ENCODE measurements around the gene COL21A1.
"Not testable (repeated sequence)": the region's sequence is repeated elsewhere in the genome, so short reads cannot be mapped to it uniquely, and the experiment has no call there.

COL21A1 gene

GRCh38 chr6:56043761-56044160 is 203.6 kb downstream of the COL21A1 start:
- no peak for DNase-seq

GRCh38 chr6:56043076-56043475 is 204.3 kb downstream of the COL21A1 start:
- DNase-seq: no peak

DNA sequence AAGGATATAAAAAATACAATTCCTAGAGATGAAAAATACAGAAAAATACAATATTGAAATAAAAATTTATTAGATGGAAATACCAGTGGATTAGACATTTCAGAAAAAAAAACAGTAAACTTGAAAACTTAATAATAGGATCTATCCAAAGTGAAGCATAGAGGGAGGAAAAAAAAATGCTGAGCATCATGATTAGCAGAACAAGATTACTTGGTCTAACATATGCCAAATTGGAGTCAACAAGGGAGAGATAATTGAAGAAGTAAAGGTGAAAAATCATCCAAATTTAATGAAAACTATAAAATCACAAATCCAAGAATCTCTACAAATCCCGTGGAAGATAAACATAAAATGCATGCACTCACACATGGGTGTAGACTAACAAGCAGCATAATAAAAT is 205.8 kb downstream of the COL21A1 start:
- no peak for DNase-seq

DNA sequence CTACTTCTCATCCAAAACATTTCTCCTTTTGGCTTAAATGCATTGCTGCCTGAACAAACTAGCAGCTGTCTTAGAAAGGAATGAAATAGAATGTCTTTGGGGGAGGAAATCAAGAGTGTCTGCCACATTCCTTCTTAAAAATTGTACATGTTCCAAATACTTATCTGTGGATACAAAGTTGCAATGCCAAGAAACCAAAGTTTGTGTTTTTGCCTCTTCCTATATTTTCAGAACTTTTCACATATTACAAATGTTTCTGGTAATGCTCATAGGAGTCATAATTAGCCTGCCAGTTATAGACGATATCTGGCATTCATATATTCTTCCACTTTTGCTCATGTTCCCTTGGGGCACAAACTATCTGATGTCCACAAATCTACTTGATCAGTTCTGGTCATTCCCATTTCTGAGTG is 206.5 kb downstream of the COL21A1 start:
- DNase-seq: no peak

DNA sequence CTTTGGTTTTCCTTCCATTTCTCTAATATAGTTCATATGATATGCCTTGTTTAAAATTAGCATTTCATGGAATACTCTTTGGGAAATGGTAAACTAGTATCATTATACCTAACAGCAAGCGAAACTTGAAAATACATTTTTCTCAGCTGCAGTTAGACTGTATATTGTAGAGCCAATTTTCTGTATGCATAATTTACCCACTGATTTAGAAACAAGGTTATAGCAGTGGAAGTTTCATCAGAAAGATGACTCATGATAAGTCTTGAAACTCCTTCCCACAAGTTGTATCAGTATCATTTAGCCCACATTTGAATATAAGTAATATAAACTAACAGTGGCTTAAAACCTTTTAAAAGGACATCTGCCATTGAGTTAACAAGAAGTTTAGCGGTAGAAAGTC is 207.2 kb downstream of the COL21A1 start:
- no peak for DNase-seq

GRCh38 chr6:56038764-56039163 is 208.6 kb downstream of the COL21A1 start:
- no peak for DNase-seq

DNA sequence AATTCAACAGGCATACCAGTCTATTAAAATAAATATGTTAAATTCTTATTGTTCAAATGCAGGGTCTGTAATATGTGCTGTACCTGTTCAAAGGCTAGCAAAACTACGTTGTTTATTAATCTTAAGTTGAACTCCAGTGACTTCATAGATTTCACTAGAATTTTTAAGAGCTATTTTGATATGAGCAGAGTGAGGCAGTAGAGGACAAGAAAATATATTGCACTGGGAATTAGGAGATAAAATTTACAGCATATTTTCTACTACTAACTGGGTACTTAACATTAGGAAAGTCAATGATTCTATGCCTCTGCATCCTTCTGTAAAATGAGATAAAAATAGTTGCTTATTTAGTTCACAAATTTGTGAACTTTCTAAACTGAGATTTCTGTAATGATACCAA is 209.8 kb downstream of the COL21A1 start:
- DNase-seq: no peak

DNA sequence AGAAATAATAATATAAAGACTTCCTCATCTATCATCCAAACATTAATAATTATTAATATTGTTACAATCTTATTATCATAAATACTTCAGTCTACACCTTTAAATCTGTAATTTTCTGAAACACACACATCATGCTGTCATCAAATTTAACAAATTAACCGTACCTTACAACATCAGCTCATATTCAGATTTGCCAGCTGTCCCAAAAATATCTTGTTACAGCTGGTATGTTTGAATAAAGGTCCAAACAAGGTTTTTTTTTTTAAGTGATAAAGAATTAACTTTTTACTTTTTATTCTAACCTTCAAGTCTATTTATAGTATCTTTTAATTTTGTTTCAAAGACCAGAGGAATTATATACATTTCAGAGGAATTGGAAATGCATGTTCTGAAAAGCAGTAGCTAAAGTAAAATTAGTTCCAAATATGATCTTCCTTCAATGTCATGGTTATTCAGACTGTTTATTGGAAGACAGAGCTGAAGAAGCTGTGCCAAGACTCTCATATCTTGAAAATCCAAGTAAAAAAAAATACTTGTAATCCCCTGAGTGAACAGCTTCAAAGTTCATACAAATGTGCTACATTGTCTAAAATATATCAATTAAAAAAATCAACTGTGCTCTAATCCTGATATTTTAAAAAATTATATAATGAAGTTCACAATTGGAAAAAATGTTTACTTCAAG is 210.3 kb downstream of the COL21A1 start:
- DNase-seq: no peak

- no peak for DNase-seq
Observed at GRCh38 chr6:56033401-56033800, 214.0 kb downstream of the COL21A1 start.

DNA sequence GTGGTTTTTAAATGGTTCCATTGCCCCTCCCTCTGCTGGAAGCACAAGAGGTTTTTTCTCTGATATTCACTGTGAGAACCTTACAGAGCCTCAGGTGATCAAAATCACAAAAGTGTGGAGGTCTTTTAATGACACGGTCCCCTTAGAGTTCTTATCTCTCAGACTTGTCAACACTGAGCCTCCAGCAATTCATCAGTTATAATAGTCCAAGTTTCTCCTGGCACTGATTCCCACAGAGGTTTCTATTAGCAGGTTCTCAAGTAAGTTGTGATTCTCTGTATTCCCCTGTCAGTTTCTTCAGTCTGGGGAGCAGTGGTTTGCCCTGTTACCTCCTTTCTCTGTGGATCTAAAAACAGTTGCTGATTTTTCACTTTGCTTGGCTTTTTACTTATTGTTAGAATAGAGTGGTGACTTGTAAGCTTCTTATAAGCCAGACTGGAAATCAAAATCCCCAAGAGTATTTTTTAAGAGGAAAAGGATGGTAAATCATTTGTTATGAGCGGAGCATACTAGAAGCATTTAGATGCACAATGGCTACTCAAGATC is 214.6 kb downstream of the COL21A1 start:
- DNase-seq: no peak

DNA sequence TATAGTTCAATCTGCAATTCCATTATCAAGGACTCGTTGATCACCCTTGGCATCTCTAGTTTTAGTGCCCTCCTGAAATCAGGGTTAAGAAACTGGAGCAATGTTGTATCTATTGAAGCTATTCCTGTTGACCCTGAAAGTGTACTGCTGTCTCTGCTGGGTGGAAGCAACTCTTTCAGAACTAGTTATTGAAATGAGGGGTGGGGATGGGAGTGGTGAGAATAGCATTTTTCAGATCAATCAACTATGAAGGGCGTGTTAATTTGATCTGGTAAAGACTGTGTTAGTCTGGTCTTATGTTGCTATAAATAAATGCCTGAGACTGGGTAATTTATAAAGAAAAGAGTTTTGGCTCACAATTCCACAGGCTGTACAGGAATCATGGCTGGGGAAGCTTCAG is 219.5 kb downstream of the COL21A1 start:
- no peak for DNase-seq

DNA sequence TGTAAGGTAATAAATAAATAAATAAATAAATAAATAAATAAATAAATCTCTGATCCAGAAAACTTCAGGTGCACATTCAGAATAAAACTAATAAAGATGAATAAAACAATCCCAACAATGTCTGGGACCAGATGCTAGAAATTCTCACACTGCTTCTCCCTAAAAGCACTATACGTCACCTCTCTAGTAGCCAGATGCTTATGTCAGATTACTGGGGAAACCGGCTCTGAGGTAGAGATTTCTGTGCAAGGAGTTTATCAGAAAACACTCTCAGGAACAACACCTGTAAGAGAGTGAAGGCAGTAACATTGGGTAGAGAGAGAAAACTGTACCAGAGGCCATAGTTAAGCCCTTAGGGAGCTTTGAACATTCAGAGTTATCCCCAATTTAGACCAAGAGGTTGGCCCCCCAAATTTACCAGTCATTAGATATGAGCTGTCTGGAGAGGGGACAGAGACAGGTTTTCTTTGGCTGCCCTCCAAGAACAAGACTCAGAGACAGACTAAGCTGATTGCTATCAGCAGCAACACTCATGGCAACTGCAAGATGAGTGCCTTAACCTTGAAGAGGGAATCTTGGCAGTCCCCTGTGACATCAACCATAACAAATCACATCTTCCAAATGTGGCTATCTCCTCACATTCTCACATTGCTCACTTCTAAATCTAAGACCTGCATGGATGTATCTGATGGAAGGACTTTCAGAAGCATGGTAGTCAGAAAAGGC is 220.8 kb downstream of the COL21A1 start:
- no peak for DNase-seq

- no peak for DNase-seq
Observed at GRCh38 chr6:56025795-56026194, 221.6 kb downstream of the COL21A1 start.

DNA sequence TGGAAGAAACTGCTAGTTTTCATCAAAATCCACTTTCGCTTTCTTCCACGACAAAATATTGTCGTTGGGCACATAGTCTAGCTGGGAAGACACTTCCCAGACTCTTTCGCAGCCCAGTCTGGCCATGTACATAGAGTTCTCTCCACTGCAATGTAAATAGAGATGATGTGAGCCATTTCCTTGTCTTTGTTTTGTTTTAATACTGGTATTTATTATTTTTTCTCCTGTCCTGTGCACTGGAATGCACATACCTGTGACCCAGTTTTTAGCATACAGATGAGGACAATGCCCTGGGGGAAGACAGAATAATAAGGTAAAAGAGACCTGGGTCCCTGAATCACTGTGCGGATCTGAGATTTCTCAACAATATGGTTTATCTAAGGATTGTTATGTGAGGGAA is 222.4 kb downstream of the COL21A1 start:
- no peak for DNase-seq

DNA sequence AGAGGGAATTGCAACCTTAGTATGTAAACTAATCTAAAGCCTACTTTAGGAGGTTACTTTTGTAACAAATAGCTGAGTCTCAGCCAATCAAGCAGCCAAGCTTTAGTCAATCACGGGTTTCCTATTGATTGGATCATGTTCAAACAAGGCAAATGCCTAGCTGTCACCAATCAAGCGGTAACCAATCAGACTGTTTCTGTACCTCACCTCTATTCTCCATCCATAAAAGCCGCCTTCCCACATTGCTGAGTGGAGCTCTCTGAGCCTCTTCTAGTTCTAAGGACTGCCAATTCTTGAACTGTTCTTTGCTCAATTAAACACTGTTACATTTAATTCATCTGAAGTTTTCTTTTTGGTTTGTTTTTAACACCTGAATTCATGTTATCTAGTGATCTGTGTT is 223.6 kb downstream of the COL21A1 start:
- no peak for DNase-seq

GRCh38 chr6:56022678-56023077 is 224.7 kb downstream of the COL21A1 start:
- DNase-seq: no peak

- DNase-seq: no peak
Observed at GRCh38 chr6:56021943-56022342, 225.4 kb downstream of the COL21A1 start.

DNA sequence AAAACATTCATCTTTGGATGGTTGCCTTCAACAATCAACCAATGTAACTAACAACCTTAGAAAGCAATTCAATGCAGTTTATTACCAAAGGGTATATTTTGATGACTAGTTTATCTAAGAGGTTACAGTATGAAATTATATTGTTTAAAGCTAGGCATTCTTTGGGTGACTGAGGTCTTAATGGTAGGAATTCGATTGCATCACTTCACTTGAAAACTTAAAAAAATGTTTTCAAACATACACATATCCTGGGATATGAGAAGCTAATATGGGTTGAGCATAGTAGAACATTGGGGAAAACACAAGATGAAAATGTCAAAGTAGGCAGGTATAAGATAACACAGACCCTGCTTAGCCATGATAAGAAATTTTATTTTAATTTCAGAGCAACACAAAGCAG is 227.4 kb downstream of the COL21A1 start:
- DNase-seq: no peak

DNA sequence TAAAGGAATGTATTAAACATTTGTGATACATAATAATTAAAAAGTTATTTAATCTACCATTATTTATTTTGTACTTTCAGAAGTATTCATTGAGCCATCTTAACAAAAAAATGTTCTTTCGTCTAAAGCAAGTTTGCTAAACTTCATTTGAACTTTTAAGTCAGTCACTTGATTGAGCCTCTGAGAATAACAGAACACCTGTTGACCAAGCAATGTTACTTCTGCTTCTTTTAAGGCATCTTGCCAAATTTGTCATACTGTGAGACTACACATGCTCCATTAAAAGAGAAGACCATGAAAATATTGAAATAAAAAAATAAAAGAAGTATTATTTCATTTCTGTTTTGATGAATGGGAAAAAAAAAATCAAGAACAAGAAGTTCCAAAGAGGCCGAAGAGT is 230.2 kb downstream of the COL21A1 start:
- DNase-seq: no peak

GRCh38 chr6:56014039-56014438 is 233.3 kb downstream of the COL21A1 start:
- DNase-seq: not testable (repeated sequence)

DNA sequence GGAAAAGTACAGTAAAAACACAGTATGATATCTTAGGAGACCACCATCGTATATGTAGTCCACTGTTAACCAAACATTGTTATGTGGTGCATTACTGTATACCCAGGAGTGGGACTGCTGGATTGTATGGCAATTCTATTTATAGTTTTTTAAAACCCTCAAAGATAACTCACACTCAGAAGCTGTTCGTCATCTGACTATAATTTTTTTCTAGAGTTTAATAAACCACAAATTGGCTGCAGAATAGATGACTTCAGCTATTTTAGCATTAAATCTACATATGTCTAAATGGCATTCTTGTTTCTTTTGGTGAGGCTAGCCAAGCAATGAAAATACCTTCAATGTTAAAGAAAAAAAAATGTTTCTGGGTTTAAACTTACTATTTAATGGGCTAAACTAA is 237.7 kb downstream of the COL21A1 start:
- DNase-seq: no peak

Measured in CD4-positive, alpha-beta T cell treated with Interleukin-17A for 4 hours (primary cell).